Coronary artery (tissue), 2 donors: Measurements from ENCODE around the gene CTIF.

Source experiments
- DNase-seq: peaks from one replicate; pipeline ENCODE4 v3.0.0-alpha.2; 2017; ENCODE audit warnings: low spot score
- H3K27ac ChIP-seq, 2 donors: fragments of 200-600 bp; sonication (generic); one replicate each; pipeline ENCODE4 v1.5.1; 2016 to 2019
- H3K4me3 ChIP-seq: fragments of 200-600 bp; sonication (generic); 2 replicates; pipeline ENCODE4 v1.5.1; 2016; ENCODE audit warnings: mild to moderate bottlenecking, moderate library complexity
- CTCF ChIP-seq: fragments of 200-600 bp; sonication (generic); IDR thresholded peaks from one replicate; pipeline ENCODE4 v1.5.1; 2019; ENCODE audit warnings: antibody characterized with exemption

CTIF gene

GRCh38 chr18:48851599-48851960 lies 312.7 kb downstream of the CTIF start:
- no peak for DNase-seq
- Histone ChIP-seq H3K4me3 (peak overlapping the region; percentile 30), H3K27ac (peak overlapping the region; percentile 73 to 88)
- no peak for TF ChIP-seq CTCF

- peak overlapping the region; percentile 20 to 73 for H3K27ac ChIP-seq
These were observed 313.5 kb downstream of the CTIF start for GRCh38 chr18:48852292-48852691.

GRCh38 chr18:48852794-48853193 lies 314.0 kb downstream of the CTIF start:
- peak overlapping the region; percentile 20 to 73 for H3K27ac ChIP-seq
- no peak overlapping the region for H3K4me3 ChIP-seq
- no peak for DNase-seq
- TF ChIP-seq CTCF = no peak

More at GRCh38 chr18:48852292-48852691, 313.5 kb downstream of the CTIF start:
- no peak overlapping the region for H3K4me3 ChIP-seq
- TF ChIP-seq CTCF = no peak
- no peak for DNase-seq

GRCh38 chr18:48853588-48853987 lies 314.8 kb downstream of the CTIF start:
- TF ChIP-seq CTCF = no peak
- no peak for DNase-seq
- peak overlapping the region in 1 of 2 donors; percentile 34 for H3K27ac ChIP-seq
- H3K4me3 ChIP-seq = no peak overlapping the region

- TF ChIP-seq CTCF = no peak
- Histone ChIP-seq H3K27ac (no peak overlapping the region), H3K4me3 (no peak overlapping the region)
- no peak for DNase-seq
These were observed 315.9 kb downstream of the CTIF start for GRCh38 chr18:48854780-48855179.

- Histone ChIP-seq H3K27ac (peak overlapping the region in 1 of 2 donors; percentile 49), H3K4me3 (no peak overlapping the region)
- no peak for TF ChIP-seq CTCF
- DNase-seq = no peak
These were observed 316.9 kb downstream of the CTIF start for GRCh38 chr18:48855422-48856377.
